ENCODE results near the gene HMGCS2.

DNA sequence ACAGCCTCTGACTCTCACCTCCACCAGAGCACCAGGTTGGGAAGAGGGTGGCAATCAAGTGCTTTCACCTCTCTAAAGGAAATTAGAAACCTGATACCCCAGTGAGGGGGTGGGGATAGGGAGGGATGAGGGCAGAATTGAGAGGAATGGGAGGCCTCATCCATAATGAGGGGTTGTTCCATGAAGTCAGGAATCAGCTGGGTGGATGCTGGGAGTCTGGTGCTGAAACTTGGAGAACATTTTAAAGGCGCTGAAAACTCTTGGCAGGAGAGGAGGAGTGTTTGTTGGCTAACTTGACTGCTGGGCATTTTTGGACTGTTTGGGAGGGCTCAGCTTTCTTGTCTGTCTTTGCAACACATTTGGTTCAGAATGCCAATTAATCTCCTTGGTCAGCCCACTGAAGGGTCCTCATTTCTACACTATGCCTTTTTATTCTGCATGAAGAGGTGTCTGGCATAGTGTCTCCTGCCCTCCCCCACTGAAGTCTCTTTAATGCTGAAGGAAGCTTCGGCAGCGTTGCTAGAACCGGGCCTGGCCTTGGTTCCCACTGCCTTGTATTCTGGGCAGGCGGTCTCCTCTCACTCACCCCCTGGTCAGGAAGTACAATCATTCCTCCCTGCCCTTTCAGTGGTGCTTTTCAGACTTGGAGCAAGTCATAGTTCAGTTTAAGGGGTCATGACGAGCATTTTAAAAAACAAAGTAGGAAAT lies 54.8 kb downstream of the HMGCS2 start:
- TF ChIP-seq ERF (CRISPR knock-in tag; IDR thresholded peaks at IDR 0.05) (no peak), SLC30A9 (CRISPR knock-in tag; IDR thresholded peaks at IDR 0.05) (no peak), HMGN3 (IDR thresholded peaks at IDR 0.05; ENCODE audit: borderline replicate concordance, extremely low read depth, insufficient read length, low read depth, low read length) (no peak)
- TF ChIP-seq, protein P1, sequence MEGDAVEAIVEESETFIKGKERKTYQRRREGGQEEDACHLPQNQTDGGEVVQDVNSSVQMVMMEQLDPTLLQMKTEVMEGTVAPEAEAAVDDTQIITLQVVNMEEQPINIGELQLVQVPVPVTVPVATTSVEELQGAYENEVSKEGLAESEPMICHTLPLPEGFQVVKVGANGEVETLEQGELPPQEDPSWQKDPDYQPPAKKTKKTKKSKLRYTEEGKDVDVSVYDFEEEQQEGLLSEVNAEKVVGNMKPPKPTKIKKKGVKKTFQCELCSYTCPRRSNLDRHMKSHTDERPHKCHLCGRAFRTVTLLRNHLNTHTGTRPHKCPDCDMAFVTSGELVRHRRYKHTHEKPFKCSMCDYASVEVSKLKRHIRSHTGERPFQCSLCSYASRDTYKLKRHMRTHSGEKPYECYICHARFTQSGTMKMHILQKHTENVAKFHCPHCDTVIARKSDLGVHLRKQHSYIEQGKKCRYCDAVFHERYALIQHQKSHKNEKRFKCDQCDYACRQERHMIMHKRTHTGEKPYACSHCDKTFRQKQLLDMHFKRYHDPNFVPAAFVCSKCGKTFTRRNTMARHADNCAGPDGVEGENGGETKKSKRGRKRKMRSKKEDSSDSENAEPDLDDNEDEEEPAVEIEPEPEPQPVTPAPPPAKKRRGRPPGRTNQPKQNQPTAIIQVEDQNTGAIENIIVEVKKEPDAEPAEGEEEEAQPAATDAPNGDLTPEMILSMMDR (IDR thresholded peaks at IDR 0.05 in 2 of 3, conservative IDR thresholded peaks at IDR 0.05 in 1 of 3; ENCODE audit: insufficient read depth in 2 of 3, low read depth in 1 of 3, low read length in 3 of 3): no peak

Data from K562 (cell line).